GM12892 (cell line): ENCODE measurements around the gene CPSF6.

Source experiments
- POLR2A ChIP-seq: IDR thresholded peaks from 2 replicates; pipeline ENCODE4 v1.6.1; 2011; ENCODE audit warnings: low read depth, low read length, control low read depth
- POLR2AphosphoS5 ChIP-seq: IDR thresholded peaks from 2 replicates; pipeline ENCODE4 v1.6.1; 2011; ENCODE audit warnings: low read depth, low read length, control low read depth

DNA sequence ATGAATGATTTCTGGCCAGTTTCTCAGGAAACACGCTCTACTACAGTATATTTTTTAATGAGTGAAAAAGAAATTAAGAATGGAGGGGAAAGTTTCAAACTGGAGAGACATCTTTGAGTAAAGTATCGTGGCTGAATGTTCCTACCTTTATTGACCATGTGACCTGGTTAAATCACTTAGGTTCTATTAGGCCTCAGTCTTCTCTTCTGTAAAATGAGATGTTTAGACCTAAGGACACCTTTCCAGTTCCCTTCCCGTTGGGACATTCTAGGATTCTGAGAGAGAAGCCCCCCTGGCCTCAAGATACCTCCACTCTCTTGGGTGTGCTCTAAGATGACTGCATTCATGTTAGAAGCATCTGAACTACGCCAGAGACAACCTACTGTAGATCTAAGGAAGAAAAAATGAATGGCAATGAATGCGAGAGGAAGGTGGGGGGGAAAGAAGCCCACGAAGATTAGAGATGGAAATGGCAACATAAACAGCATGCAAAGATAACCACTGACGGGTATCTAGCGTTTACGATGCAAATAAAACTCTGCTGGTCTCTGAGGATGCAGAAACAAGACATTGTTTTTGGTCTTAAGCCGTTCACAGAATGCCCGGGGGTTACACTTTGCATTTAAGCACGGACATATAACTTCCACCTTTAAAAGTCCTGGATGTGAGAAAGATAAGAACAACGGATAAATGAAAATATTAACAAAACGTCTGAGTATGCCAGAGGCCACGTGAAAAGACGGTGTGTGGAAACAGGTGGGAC, 599 bp upstream of the CPSF6 start:
- TF ChIP-seq POLR2AphosphoS5, result no peak
- TF ChIP-seq POLR2A, result no peak
